NCI-H2171 (cell line): ENCODE data around the gene GABARAP.

Source experiments
- DNase-seq: peaks from one replicate; lab custom pipeline; 2025; lab: John Stamatoyannopoulos, UW

Gene GABARAP

DNA sequence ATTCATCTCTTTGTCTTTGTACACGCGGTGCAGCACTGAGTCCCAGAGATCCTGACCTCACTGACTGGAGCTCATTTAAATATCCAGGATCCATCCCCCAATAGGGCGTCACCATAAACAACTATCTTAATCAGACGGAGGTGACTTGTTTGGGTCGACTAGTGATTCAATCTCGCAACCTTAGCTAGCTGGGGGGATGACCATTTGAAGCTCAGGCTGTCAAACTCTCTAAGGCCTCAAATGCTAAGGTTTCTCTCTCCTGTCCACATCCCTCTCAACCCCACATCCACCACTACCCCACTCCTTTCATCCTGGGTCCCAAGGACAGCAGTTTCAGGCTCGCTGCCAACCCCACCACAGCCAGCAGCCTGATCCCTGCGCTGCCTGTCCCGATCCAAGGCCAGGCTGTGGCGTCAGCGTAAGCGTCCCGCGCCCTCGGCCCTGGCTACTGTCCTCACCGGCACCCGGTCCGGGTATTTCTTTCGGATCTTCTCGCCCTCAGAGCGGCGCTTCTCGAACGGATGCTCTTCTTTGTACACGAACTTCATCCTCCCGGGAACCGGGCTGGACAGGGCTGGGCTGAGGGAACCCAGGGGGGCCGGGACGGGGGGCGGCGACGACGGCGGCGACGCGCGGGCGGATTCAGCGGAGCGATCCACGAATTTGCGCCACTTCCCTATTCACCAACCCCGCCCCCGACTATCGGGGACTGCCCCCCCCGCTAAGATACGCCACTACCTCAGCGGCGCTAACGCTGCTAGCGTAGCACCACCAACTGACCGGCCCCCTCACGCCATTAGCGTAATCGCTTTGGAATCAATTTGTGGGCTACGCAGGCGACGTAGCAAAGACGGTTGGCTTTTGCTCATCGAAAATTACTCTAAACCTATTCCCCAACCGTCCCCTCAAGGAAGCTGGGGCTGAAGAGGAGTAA, at the start of gene GABARAP:
Gene GABARAP, minus strand, starts transcription at position 667 of the 934 bp plus-strand sequence. Its CDS starts 119 bp downstream, at position 548.
- DNase-seq = peak; percentile 86

DNA sequence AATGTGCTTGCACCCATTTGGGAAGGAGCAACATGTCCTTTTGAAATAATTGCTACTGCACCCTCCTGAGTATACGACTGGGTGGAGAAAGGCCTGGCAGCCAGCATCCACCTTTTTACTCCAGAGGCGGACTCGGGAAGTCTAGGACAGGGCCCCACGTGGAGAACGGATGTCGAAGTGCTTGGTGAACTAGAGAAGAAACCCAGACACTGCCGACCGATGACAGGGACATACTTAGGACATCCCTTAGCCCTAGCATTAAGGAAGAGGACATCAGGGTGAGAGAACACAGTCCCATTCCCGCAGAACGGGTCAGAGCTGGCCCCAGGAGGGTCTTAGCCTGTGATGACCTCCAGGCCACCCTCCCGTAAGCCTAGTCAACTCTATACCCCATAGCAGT, 48.4 kb upstream of the GABARAP start:
- no peak for DNase-seq

DNA sequence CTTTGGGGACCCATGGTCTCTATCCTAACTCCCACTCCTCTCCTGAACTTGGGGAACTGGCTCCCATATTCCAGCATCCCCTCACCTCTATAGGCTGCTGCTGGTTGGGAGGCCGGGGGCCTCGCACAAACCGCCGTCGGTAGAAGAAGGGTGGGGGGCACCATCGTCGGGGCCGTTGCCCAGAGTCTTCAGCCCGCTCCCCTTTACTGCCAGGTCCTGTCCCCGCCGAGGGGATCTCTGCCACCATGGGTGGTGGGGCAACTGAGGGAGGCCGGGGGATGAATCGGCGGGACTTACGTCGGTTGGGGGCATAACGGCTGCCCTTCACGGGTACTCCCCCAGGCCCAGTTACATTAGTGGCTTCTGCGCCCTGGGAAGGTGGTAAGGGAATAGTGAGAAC, 47.9 kb upstream of the GABARAP start:
- DNase-seq = no peak

DNA sequence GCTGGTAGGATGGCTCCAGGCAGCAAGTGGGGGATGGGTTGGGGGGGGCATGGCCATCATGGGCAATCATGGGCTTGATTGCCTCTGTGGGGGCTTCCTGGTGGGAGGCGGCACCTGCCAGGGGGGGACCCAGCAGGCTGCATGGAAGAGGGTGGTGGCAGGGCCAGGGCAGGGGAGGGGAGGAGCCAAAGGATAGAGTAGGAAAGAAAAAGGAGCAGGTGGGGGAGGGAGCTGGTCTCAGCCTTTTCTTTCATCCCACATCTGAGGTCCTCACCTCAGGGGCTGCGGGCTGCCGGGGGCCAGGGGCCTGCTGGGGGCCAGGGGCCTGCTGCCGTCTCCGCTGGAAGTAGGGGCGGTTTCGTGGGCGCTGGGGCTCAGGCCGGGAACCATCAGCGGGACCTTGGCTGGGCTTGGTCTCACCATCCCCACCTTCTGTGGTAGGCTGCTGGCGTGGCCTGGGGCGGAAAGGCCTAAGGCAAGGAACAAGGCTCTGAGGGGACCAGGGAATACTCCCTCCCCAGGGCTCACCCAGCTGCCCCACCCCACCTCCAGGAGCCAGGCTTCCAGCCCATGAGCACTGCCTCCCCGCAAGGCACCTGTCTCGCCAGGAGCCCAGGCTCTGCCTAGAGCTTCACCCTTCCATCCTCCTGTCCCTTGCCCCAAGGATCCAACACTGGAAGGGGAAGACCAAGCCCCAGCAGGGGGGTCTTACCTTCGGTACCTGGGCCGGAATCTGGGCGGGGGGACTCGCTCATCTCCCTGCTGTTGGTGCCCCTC, 47.2 kb upstream of the GABARAP start:
- DNase-seq = no peak

DNA sequence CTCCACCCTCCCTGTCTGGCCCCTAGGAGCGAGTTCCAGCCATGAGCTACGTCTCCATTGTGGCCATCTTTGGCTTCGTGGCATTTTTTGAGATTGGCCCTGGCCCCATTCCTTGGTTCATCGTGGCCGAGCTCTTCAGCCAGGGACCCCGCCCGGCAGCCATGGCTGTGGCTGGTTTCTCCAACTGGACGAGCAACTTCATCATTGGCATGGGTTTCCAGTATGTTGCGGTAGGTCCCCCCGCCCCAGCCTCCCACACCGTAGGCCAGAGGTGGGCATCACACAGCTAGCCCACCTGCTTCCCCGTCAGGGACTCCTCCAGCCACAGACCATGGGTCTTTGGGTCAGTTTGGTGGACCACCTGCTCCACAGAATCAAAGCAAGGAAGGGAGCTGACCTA, 43.4 kb upstream of the GABARAP start:
- no peak for DNase-seq

DNA sequence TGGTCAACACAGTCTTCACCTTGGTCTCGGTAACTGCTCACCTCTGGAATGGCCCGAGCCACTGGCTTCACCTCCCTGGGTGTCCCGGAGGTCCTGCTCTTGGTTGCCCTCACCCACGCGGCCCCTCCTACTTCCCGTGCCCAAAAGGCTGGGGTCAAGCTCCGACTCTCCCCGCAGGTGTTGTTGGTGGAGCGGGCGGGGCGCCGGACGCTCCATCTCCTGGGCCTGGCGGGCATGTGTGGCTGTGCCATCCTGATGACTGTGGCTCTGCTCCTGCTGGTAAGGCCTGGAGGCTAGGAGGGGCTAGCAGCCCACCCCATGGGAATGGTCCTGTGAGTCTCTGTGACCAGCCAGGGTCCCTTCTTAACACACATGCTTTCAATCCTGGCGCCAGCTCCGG, 42.7 kb upstream of the GABARAP start:
- DNase-seq = no peak

DNA sequence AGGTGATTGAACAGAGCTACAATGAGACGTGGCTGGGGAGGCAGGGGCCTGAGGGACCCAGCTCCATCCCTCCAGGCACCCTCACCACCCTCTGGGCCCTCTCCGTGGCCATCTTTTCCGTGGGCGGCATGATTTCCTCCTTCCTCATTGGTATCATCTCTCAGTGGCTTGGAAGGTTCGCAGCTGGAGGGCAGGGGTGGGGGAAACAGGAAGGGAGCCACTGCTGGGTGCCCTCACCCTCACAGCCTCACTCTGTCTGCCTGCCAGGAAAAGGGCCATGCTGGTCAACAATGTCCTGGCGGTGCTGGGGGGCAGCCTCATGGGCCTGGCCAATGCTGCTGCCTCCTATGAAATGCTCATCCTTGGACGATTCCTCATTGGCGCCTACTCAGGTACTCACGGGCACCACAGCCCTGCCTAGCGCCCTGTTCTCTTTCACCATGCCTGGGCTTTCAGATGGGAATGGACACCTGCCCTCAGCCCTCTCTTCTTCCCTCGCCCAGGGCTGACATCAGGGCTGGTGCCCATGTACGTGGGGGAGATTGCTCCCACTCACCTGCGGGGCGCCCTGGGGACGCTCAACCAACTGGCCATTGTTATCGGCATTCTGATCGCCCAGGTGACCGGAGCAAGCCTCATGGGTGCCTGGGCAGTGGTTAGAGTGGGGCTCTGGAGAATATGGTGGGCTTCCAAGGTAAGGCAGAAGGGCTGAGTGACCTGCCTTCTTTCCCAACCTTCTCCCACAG, 41.4 kb upstream of the GABARAP start:
- no peak for DNase-seq

DNA sequence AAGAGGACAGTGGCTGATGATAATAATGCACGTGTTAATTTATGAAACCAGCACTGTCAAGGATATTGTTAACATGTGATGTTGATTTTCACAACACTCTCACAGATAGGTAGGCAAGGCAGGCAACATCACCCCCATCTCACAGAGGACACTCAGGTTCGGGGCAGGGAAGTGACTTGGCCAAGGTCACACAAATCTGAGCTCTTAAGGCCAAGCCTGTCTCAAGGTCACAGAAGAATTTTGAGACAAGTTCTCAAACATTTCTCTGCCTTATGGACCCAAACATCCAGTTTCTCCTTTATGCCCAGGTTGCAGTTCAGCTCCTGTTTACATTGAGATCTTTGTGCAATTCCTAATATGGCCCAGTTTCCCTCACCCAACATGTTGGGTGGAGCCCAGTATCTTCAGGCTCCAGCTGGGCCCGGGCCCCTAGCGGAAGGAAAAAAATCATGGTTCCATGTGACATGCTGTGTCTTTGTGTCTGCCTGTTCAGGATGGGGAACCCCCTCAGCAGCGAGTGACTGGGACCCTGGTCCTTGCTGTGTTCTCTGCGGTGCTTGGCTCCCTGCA, 40.6 kb upstream of the GABARAP start:
- DNase-seq = no peak

DNA sequence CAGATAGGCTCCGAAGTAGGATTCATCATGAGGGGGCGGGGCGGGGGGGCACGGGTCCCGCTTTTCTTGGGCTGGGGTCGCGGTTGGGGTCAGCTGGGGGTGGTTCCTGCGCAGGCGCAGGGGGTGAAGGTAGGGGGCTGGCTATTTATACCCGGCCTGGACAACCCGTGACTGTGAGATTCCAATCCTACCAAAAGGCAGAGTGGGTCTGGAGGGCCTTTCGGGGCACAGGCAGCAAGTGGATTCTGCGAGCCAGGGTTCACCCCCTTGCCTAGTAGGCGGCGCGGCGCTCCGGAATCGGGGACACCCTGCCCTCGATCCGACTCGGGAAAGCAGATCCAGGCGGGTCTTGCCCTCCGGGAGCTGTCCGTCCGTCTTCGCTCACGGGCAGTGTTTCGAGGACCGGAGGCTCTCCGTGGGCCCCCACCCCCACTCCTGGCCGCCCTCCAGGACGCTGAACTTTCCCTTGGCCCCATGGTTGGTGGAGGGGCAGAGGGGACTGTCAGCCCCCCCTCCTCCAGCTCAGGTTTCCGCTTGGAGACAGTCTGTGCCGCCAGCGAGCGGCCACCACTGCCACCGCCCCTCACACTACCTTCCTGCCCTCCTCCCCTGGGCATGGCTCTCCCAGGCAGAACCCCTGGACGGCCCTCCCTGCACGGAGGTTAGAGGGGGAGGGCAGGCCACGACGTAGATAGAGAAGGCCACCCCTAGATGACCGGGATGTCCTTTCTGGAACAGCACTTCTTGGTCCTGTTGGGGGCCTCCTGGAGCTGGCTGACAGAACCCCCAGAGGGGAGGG, 39.9 kb upstream of the GABARAP start:
- no peak for DNase-seq

DNA sequence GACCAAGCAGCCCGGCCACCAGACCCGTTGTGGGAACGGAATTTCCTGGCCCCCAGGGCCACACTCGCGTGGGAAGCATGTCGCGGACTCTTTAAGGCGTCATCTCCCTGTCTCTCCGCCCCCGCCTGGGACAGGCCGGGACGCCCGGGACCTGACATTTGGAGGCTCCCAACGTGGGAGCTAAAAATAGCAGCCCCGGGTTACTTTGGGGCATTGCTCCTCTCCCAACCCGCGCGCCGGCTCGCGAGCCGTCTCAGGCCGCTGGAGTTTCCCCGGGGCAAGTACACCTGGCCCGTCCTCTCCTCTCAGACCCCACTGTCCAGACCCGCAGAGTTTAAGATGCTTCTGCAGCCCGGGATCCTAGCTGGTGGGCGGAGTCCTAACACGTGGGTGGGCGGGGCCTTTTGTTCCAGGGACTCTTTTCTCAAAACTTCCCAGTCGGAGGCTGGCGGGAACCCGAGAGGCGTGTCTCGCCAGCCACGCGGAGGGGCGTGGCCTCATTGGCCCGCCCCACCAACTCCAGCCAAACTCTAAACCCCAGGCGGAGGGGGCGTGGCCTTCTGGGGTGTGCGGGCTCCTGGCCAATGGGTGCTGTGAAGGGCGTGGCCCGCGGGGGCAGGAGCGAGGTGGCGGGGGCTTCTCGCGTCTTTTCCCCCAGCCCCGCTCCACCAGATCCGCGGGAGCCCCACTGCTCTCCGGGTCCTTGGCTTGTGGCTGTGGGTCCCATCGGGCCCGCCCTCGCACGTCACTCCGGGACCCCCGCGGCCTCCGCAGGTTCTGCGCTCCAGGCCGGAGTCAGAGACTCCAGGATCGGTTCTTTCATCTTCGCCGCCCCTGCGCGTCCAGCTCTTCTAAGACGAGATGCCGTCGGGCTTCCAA, 39.1 kb upstream of the GABARAP start, which contains the start of gene SLC2A4:
Gene SLC2A4, plus strand, starts transcription at position 645 of the 879 bp plus-strand sequence. Its CDS starts 217 bp downstream, at position 862.
- peak; percentile 98 for DNase-seq

DNA sequence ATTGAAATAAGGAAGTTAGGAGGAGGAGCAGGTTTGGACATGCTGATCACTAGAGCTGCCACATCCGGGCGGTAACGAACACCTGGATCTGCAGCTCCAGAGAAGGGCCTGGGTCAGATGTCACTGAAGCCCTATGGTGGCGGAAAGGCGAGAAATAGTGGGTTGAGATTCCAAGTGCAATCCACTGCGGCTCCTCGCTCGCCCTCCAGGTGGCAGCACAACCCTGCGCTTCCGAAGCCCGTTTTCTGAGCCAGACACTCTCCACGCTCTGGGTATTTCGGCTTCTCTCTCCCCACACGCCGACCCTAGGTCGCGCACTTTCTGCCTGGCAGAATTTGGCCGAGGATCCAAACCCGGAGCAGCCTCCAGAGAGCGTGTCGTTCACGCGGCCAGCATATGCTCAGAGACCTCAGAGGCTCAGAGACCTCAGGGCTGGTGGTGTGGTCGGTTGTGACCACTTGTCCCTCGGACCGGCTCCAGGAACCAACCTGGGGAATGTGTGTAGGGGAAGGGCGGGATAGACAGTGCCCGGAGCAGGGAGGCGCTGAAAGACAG, 38.3 kb upstream of the GABARAP start:
- DNase-seq = peak; percentile 83

DNA sequence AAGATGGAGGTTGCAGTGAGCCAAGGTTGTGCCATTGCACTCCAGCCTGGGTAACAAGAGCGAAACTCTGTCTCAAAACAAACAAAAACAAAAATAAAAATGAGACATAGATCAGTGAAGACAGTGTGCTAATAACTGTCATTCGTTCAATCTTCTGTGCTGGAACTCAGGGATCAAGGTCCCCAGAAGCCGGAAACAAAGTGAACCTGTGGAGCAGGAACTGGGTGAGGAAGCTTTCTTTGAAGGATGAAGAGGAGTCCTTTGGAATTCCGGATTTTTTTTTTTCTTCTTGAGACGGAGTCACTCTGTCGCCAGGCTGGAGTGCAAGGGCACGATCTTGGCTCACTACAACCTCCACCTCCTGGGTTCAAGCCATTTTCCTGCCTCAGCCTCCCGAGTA, 37.2 kb upstream of the GABARAP start:
- DNase-seq = no peak

DNA sequence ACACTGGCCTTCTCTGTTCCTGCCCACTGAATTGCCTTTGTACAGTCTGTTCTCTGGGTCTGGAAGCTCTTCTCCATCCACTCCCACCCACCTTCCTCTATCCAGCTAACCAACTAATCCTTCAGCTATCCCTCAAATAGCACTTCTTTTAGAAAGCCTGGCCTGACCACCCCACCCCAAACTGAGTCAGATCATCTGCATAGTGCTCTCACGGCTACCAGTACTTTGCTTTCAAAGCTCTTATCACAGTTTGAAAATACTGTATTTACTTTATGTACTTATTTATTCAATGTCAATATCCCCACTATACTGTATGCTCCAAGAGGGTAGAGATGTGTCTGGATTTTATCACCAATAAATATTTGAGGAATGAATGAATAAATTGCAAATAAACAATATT, 24.5 kb upstream of the GABARAP start:
- DNase-seq = no peak

DNA sequence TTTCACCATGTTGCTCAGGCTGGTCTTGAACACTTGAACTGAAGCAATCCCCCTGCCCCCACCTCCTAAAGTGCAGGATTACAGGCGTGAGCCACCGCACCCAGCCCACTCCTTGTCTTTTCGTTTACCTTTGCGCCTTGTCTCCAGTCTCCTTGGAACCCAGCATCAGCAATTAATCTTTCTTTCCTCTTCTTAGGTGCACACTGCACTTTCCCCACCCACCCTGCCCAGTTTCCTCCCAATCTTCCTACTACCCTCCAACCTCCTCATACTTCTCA, 21.5 kb upstream of the GABARAP start:
- DNase-seq = no peak

DNA sequence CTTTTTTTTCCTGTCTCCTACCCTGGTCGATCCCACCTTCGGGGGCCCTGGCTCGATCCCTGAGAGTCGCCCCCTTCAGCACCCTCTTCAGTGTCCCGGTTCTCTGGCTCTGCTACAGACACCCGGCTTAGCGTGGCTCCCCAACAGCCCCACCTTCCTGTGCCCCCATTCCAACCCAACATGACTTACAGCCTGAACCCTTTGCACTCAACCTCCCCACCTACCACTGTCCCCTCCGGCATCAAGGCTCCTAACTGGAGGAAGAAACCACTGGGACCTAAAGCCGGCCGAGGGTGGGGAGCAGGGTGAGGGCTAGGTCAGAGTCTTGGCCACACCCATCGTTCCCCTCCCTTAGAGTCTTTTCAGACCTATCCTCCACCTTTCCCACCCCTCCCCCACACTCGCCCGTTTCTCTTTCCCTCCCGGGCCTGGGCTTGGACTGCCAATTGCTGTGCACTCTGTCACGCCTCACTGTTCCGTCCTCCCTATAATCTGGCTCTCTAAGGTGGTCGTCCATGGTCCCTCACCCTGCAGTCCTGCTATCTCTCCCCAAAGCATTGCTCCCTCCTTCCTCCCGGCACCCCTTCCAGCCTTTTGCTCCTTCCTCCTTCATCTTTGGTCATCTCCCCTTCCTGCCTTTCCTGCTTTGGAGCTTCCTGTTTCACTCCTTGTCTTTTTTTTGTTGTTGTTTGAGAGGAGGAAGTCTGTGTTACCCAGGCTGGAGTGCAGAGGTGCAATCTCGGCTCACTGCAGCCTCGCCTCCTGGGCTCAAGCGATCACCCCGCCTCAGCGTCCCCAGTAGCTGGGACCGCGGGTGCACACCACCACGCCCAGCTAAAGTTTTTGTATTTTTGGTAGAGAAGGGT, 20.9 kb upstream of the GABARAP start:
- no peak for DNase-seq

DNA sequence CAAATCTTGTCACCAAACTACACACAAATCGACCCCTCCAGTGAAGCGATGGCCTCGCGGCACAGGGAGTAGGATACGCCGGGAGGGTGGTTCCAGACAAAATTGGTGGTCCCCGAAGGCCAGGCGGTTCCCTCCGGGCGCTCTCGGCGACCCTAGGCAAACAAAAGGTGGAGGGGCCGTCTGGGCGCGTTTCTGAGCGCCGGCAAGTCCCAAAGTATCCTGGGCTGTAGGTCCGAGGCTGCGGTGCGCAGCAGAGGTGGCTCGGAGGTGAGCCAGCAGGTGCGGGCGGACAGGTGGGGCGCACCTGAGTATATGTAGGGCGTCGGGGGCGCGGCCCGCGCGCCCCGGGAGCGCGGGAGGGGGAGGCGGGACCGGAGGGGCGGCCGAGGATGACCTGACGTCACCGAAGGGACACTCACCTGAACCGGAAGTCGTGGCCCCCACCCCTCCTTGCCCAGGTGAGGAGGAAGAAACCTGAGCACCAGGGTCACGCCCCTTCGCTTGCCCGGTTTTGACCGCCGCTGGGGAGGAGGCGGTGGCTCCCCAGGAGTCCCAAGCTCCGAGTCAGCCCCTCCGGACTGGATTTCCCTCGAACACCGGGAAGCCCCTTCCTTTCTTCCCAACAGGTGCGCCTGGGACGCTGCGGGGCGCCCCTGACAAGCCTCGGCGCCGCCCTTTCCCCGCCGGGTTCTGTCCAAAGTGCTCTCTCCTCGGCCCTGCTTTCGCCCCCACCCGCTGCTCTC, 20.1 kb upstream of the GABARAP start, which contains the start of gene CLDN7:
Gene CLDN7, minus strand, starts transcription at position 287 of the 743 bp plus-strand sequence. CDS start 435 bp downstream, outside the sequence.
- DNase-seq = peak; percentile 63

DNA sequence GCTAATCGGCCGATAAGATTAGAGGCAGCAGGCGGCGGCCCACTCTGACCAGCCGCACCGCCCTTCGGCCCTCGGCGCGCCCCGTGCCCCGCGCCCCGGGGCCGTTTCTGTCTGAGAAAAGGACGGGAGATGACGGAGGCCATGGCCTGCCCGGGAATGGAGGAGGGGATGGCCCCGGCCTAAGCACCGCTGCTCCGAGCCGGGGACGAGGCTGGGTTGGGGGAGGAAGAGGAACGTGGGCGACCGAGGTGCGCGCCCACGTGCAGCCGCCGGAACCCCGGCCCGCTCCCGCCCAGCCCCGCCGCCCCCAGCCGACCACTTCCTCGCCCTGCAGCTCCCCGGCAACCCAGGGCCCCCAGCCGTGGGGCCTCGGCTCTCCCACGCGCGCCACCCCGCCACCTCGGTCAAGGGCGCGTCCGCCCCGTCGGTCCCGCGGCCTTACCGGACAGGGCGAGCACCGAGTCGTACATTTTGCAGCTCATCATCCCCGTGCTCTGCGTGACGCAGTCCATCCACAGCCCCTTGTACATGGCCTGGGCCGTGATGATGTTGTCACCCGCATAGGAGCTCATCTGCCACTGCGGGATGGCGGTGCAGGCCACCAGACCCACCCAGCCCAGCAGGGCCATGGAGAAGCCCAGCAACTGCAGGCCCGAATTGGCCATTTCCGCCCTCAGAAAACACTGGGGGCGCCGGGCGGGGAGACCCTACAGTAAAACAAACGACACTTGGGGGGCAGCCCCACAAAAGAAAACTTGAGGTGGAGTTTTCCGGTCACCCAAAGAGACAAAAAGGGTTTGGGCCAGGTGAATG, 19.3 kb upstream of the GABARAP start:
- no peak for DNase-seq
